NOMO-1 treated with dmso at 0.1 percent for 144 hours (cell line): Measurements from ENCODE around the gene KIAA0232.
A peak's percentile ranks its signal among the peaks of the same experiment; 100 is the strongest.
"Not testable (repeated sequence)": the region's sequence is repeated elsewhere in the genome, so short reads cannot be mapped to it uniquely, and the experiment has no call there.

ENCODE experiments used
- DNase-seq: peaks from one replicate; lab custom pipeline; 2025; ENCODE audit not compliant: unreplicated experiment; lab: John Stamatoyannopoulos, UW

The KIAA0232 gene

GRCh38 chr4:6754481-6755087 lies 27.9 kb upstream of the KIAA0232 start:
- DNase-seq, result no peak

DNA sequence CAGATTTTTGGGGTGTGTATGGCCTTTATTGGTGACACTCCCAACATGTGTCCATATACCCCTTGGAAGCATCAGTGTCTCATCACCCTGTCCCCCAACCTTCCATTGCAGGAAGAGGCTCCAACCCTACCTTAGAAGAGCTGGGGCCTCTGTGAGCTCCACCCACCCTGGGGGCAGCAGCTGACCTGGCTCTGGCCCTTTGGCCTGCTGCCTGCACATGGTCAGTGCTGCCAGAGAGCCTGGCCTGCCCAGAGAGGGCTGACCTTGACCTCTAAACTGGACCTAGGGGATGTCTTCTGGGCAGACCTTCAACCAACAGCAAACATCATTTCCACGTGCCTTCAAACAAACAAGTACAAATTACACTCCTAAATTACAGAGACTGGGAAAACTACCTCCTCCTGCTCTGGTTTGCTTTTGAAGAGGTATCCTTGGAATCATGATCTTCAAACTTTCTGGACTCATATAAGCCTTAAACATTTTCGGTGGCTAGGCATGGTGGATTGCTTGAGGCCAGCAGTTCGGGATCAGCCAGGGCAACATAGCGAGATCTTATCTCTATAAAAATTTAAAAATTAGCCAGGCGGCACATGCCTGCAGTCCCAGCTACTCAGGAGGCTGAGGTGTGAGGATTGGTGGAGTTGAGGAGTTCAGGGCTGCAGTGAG lies 27.3 kb upstream of the KIAA0232 start:
- DNase-seq, result no peak

GRCh38 chr4:6756345-6756744 lies 26.2 kb upstream of the KIAA0232 start:
- not testable (repeated sequence) for DNase-seq

- no peak for DNase-seq
Measured at GRCh38 chr4:6758728-6759127, 23.8 kb upstream of the KIAA0232 start.

GRCh38 chr4:6760865-6761264 lies 21.7 kb upstream of the KIAA0232 start:
- DNase-seq, result no peak

DNA sequence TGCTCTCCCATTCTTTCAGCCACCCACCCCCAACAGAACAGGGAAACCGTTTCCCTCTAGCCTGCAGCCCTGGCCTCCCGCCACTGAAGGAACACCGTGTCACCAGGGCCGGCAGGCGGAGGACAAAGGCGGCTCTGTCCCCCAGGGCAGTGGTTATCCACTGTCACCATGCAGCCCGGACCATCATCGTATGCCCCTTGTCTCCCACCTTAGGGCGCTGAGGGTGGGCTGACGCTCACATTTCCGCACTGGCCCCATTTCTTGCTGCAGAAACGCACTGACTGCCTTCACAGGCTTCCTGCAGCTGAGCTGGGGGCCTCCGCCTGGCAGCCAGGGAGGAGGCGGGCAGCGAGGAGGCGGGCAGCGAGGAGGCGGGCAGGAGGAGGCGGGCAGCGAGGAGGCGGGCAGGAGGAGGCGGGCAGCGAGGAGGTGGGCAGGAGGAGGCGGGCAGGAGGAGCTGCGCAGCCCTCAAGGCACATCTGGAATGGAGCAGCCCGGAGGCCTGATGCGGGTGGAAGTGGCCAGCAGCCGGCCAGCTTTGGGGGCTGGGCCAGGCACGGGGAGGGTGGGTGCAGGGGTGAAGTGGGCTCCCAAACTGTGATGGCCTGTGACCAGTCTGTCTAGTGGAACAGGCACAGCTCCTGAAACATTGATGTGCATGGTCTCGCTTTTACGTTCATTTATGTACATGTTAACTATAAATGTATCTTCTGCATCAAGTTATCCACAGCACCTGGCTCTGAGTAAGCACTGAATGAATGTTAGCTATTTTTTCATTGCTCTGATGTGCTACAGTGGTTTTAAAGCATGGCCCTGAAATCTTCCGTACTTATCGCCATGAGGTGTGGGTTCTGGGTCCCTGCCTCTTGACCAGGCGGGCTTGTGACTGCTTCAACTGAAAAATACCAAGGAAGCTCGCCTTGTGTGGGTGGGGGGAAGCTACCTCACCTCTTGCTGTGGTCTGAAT lies 20.6 kb upstream of the KIAA0232 start:
- peak; percentile 18 for DNase-seq

DNA sequence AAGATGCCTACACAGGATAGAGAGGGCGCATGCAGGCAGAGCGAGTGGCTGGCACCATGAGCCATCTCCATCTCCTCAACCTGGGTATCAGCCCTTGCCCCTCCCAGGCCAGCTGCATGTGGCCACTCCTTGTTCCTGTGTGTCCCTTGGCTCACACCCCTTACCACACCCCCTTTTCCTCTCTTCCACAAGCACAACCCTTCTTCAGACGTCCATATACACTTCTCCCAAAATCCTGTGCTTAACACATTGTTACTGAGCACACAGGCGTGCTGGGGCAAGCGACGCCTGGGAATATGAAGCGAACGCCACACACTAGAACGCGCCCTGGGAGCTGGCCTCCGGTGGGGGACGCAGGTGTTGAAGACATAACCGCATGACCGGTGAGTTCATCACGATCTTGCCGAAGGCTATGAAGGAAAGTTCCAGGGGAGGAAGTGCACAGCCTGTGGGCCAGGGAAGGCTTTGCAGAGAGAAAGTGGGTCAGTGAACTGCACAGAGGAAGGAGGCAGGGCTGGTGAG lies 19.1 kb upstream of the KIAA0232 start:
- DNase-seq, result no peak

DNA sequence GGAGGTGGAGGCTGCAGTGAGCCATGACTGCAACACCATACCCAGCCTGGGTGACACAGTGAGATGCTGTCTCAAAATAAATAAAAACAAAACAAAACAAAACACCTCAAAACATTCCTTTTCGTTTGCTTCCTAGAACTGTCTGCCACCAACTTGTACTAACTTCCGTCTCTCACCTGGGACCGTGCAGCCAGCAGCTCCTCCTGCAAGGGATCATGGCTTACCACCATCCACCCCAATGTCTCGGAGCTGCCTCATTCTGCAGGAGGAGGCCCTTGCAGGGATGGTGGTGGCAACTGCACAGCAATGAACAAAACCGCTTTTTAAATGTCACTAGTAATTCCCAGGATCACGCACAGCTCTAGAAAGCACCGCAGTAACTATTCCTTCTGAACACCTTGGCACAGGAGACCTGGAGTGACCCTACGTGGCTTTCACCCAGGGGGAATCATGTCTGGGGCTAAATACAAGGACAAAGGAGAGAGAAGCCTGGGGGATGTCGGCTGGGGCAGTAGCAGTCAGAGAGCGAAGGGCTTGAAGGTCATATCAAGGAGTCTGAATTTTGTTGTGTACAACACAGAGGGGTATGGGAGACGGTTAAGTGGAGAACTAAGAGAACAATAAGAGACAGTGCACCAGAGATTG lies 17.4 kb upstream of the KIAA0232 start:
- no peak for DNase-seq

DNA sequence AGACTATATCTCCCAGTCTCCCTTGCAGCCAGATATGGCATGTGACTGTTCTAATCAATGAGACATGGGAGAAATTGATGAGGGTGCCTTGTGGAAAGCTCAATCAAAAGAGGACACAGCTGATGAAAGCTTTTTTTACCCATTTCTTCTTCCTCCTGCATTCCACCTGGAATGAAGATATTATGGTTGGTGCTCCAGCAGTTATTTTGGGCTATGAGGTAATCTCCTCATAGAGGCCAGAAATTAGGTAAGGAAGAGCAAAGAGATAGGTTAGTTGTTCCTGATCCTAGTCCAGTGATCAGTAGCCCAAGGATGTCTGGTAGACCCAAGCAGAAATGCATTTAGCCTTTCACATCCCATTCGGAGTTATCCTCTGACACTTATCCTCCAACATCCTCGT lies 16.8 kb upstream of the KIAA0232 start:
- DNase-seq, result no peak

- no peak for DNase-seq
Measured at GRCh38 chr4:6767386-6767747, 15.2 kb upstream of the KIAA0232 start.

DNA sequence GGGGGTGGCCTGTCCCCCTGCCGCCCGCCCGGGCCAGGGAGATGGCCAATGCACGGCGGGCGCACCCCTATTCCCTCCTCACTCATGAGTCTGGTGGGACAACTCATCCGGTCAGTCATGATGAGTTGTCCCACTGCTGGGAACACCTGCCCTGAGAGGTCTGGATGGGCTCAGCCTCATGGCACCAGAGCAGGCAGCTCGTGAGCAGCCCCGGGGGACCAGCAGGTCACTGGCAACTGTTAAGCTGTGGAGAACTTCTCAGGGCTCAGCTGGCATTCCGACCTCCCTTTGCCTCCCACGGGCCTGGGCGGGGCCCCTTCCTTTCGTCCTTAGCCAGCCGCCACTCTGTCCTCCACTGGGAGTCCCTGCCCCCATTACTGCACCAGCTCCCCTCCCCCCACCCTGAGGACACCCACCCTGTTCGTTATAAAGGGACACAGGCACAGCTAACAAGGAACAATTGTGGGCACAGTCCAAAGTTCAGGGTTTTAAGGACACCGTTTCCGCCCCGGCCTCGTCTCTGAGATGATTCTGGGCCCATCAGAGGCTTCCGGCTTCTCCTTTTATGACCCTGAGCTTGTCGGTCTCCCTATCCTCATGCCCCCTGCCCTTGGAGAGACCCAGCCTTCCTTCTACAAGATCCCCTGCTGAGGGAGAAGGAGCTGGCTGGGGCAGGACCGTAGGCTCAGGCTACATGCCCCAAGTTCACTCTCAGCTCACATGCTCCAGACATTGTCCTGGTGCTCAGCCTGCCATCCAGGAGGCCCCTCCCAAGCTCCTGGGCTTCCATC lies 14.6 kb upstream of the KIAA0232 start:
- DNase-seq, result peak; percentile 64

DNA sequence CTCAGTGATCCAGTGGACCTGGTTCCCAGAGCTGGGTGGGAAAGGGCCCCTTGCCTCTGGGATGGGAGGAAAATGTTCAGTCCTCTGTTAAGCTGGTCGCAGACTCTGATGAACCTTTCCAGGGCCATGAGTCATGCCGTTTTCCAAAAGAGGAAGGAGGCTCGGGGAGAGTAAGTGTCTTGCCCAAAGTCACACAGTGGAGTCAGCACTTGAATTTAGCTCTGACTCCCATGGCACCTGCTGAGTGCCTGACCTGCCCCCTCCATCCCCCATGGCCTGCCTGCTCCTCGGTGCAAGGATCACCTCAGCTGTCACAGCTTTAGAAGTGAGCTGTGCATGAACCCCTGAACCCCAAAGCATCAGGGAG lies 14.0 kb upstream of the KIAA0232 start:
- DNase-seq, result peak; percentile 35

- DNase-seq, result no peak
Measured at GRCh38 chr4:6769233-6769988, 13.1 kb upstream of the KIAA0232 start.

GRCh38 chr4:6769989-6770420 lies 12.5 kb upstream of the KIAA0232 start:
- no peak for DNase-seq

DNA sequence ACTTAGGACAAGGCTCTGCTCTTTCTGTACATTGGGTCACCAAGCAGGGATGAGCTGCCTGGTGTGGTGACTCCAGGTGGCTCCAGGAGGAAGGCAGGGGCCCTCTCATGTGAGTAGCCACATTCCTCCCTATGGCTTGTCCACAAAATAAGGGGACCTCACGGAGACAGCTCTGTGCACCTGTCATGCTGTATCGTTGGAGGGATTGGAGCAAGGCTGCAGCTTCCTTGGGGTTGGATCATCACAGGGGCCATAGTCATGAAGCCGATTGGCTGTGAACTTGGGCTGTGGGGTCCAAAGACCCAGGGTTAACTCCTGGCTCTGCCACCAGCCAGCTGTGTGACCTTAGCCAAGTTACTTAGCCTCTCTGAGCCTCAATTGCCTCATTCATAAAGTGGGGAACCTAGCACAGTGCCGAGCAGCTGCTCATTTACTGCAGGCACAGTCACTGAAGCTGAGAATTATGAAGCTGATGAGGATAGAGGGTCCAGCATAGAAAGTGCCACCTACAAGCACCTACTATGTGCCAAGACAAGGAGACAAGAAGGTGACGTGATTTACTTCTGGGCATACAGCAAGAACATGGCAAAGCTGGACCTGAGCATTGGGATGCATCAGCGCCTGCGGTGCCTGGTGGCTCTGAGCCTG lies 11.8 kb upstream of the KIAA0232 start:
- no peak for DNase-seq

DNA sequence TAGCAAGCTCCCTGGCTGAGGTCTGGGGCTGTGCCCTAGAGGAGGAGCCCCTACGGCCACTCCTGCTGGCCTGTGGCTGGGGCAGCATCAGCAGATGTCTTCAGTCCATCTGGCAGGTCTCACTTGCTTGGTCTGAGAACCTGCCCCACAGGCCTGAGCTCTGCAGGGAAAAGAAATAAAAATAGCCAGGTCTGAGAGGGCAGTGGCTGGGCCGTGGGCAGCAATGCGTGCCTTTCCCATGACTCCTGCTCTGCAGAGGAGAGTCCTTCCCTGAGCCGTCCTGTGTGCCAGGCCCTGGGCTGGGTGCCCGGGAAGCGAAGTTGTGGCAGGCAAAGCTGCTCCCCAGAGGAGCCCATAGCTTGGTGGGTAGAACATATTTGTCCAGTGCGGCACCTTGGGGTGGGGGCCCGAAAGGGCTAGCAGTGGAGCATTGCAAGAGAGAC lies 11.3 kb upstream of the KIAA0232 start:
- no peak for DNase-seq

- no peak for DNase-seq
Measured at GRCh38 chr4:6772223-6772928, 10.2 kb upstream of the KIAA0232 start.

- DNase-seq, result no peak
Measured at GRCh38 chr4:6773106-6773505, 9.4 kb upstream of the KIAA0232 start.
